ENCODE results near the gene LRRN3. TPM values are rescaled to one million over a fixed set of nuclear protein-coding genes. Genes with fewer than 3 reads are reported as not detected.

Gene LRRN3
- total and polyA plus RNA-seq, 2 of the 8 experiments (the other 6 are each of a cell fraction or from before 2014, with no cell fraction given) = 0.20 to 0.32 TPM

DNA sequence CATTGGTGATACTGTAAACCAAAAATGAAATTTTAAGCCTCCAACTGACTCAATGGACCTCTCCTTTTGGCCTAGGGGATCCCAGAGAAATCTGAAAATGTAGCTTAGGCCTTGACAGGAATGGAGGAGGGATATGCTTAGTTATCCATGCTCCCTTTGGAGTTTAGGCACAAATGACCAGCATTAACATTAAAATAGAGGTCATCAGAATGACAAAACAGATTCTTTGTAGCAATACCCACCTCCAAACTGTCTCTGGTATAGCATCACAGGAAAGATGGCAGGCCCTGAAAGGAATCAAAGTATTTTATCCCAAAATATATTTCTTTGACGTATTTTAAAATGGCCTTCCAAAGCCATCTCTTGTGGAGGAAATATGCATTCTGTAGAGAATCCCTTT is 39.1 kb upstream of the LRRN3 start:
- Histone ChIP-seq H3K36me3 (ENCODE audit: control insufficient read depth in 2 of 4, insufficient read depth in 4 of 4, low read length in 3 of 4) (no peaks in the 10 kb centered on the region), H2AK5ac (ENCODE audit: low read depth, low read length) (no peak overlapping the region), H3K4me3 (ENCODE audit: extremely low read depth in 1 of 4, insufficient read depth in 2 of 4, low read depth in 3 of 4, low read length in 4 of 4) (peak overlapping the region in 1 of 4 experiments; percentile 12; a peak in 1 of 8 replicates), H4K5ac (ENCODE audit: insufficient read length, low read depth, low read length) (peak overlapping the region; percentile 48), H3K4me2 (ENCODE audit: insufficient read depth in 1 of 2, low read depth in 2 of 2, low read length in 2 of 2) (peak overlapping the region; percentile 15; a peak in 2 of 4 replicates), H3K23me2 (ENCODE audit: low read depth, low read length) (no peaks in the 10 kb centered on the region), H3K9ac (replicated peaks in 1 of 4; ENCODE audit: extremely low read depth in 1 of 4, low read depth in 3 of 4, low read length in 3 of 4) (no peak overlapping the region), H2BK120ac (replicated peaks; ENCODE audit: low read depth, low read length) (no peak overlapping the region), H3K27ac (ENCODE audit: low read depth, low read length) (no peak overlapping the region), H3K79me1 (ENCODE audit: low read depth, low read length) (no peaks in the 10 kb centered on the region), H3K79me2 (ENCODE audit: control insufficient read depth in 1 of 2, insufficient read depth in 2 of 2, low read length in 2 of 2) (no peaks in the 10 kb centered on the region), H3K4ac (replicated peaks; ENCODE audit: insufficient read length, low read depth, low read length) (no peak overlapping the region), H3K27me3 (replicated peaks in 1 of 4; ENCODE audit: control insufficient read depth in 3 of 4, extremely low read depth in 1 of 4, insufficient read depth in 3 of 4, low read length in 3 of 4) (no peaks in the 10 kb centered on the region), H3K18ac (ENCODE audit: extremely low read depth, low read length) (no peak overlapping the region), H4K8ac (ENCODE audit: extremely low read depth, insufficient read depth, low read length) (no peak overlapping the region), H4K91ac (replicated peaks; ENCODE audit: insufficient read length, low read length) (no peak overlapping the region), H2BK5ac (ENCODE audit: low read depth, low read length) (no peak overlapping the region), H3K56ac (replicated peaks; ENCODE audit: insufficient read length, low read depth, low read length) (no peak overlapping the region), H2BK20ac (ENCODE audit: low read length) (no peak overlapping the region; the same call in 1 of the 2 replicates), H3K23ac (ENCODE audit: insufficient read length) (no peak overlapping the region), H2BK12ac (ENCODE audit: low read depth, low read length) (no peak overlapping the region; the same call in 1 of the 2 replicates), H3K9me3 (ENCODE audit: insufficient read depth in 2 of 2, low read depth in 1 of 2, low read length in 1 of 2) (no peaks in the 10 kb centered on the region), H3K14ac (ENCODE audit: insufficient read length) (no peak overlapping the region), H4K20me1 (replicated peaks in 1 of 2; ENCODE audit: control insufficient read depth in 1 of 2, insufficient read depth in 2 of 2, low read length in 2 of 2) (no peaks in the 10 kb centered on the region), H2AFZ (ENCODE audit: low read length) (no peak overlapping the region), H3K4me1 (replicated peaks in 1 of 4; ENCODE audit: control insufficient read depth in 3 of 4, insufficient read depth in 4 of 4, low read length in 3 of 4) (peaks cover 0 to 17% (median 7%) of the 10 kb centered on the region in 4 experiments; a peak in 6 of 7 replicates), H2BK15ac (ENCODE audit: low read length) (no peak overlapping the region)
- FAIRE-seq (peak; percentile 82), DNase-seq (ENCODE audit: low read depth in 1 of 2, low spot score in 2 of 2) (peak in 1 of 2 experiments; percentile 10)
- CTCF ChIA-PET (ENCODE audit: partially characterized antibody) = no interaction called here
- POLR2A ChIA-PET (ENCODE audit: partially characterized antibody) = no interaction called here
- 35% methylated on average over 1 of the region's 1 CpG; no CpG with 5 or more reads in 1 of the 2 experiments for WGBS, 2 experiments (ENCODE audit: extremely low coverage in 1 of 2, insufficient coverage in 1 of 2, insufficient read length in 1 of 2, insufficient replicate concordance in 2 of 2, low coverage in 1 of 2, low lambda C conversion rate in 2 of 2, missing lambda C conversion rate in 1 of 2)
- peak; percentile 95 for TF ChIP-seq POU5F1 (IDR thresholded peaks at IDR 0.05; ENCODE audit: low read depth, low read length)
- no peak for TF ChIP-seq TBP (IDR thresholded peaks at IDR 0.05; ENCODE audit: low read depth, low read length)
- TF ChIP-seq RNF2 (IDR thresholded peaks at IDR 0.05; ENCODE audit: borderline replicate concordance, low read depth, low read length, missing control alignments, poor library complexity, severe bottlenecking) = no peak
- TF ChIP-seq CTBP2 (IDR thresholded peaks at IDR 0.05; ENCODE audit: borderline replicate concordance, insufficient read depth, insufficient read length, low read length) = no peak
- TF ChIP-seq, protein P1, sequence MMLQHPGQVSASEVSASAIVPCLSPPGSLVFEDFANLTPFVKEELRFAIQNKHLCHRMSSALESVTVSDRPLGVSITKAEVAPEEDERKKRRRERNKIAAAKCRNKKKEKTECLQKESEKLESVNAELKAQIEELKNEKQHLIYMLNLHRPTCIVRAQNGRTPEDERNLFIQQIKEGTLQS (IDR thresholded peaks at IDR 0.05; ENCODE audit: insufficient read depth, low read depth, low read length) = no peak
- TF ChIP-seq NANOG (IDR thresholded peaks at IDR 0.05; ENCODE audit: insufficient read depth, low read depth, low read length, poor library complexity, severe bottlenecking) = peak; percentile 63
- no peak for TF ChIP-seq SIRT6 (IDR thresholded peaks at IDR 0.05; ENCODE audit: low read length)
- peak in 1 of 2 experiments; percentile 52; a peak in 1 of 3 replicates for TF ChIP-seq EP300 (IDR thresholded peaks at IDR 0.05; ENCODE audit: borderline replicate concordance in 1 of 2, low read depth in 2 of 2, low read length in 2 of 2)
- no peak for TF ChIP-seq KDM1A (IDR thresholded peaks at IDR 0.05; ENCODE audit: borderline replicate concordance, low read length)
- no peak for TF ChIP-seq RFX5 (IDR thresholded peaks at IDR 0.05; ENCODE audit: borderline replicate concordance, low read depth, low read length)
- 0 out of 4 replicates have a peak, but pooled peaks of 1 of the 2 experiments have one; percentile 10 for TF ChIP-seq HDAC2 (IDR thresholded peaks at IDR 0.05; ENCODE audit: borderline replicate concordance in 1 of 2, low read depth in 2 of 2, low read length in 2 of 2)
- no peak for TF ChIP-seq FOSL1 (IDR thresholded peaks at IDR 0.05; ENCODE audit: insufficient read depth, low read depth, low read length)

Measured in H1 (cell line).